ENCODE data around the gene KRTAP9-2. TPM values are rescaled to one million over a fixed set of nuclear protein-coding genes. Genes with fewer than 3 reads are reported as not detected.
"Not testable (repeated sequence)": the region's sequence is repeated elsewhere in the genome, so short reads cannot be mapped to it uniquely, and the experiment has no call there.

The KRTAP9-2 gene, protein sequence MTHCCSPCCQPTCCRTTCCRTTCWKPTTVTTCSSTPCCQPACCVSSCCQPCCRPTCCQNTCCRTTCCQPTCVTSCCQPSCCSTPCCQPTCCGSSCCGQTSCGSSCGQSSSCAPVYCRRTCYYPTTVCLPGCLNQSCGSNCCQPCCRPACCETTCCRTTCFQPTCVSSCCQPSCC
- polyA plus RNA-seq (2011; rRNA removed): not detected in 2 replicates
- polyA minus RNA-seq (2011; rRNA and poly(A)+ RNA removed): not detected in 2 replicates

- DNase-seq (ENCODE audit: low read depth); H3K4me3 ChIP-seq (ENCODE audit: low read depth, low read length); H3K27me3 ChIP-seq (ENCODE audit: control insufficient read depth, insufficient read depth, low read length); H3K36me3 ChIP-seq (ENCODE audit: control insufficient read depth, insufficient read depth, low read length); POLR2A ChIA-PET: not testable (repeated sequence)
- CTCF ChIA-PET: interaction anchor here (0.7 kb wide), 1 partner anchor 304 kb away, joined by 3 read pairs; no protein-coding TSS in a partner anchor
These were observed at the start of gene KRTAP9-2 for GRCh38 chr17:41226598-41227095. TSS of gene KRTAP9-2 (plus strand) at chr17:41226648. CDS start at chr17:41226655, 7 bp downstream.

GRCh38 chr17:41176744-41177387 is 49.6 kb upstream of the KRTAP9-2 start:
- H3K36me3 ChIP-seq (ENCODE audit: control insufficient read depth, insufficient read depth, low read length): no peaks in the 10 kb centered on the region
- no peaks in the 10 kb centered on the region for H3K27me3 ChIP-seq (ENCODE audit: control insufficient read depth, insufficient read depth, low read length)
- DNase-seq (ENCODE audit: low read depth): no peak
- H3K4me3 ChIP-seq (ENCODE audit: low read depth, low read length): no peak overlapping the region
- POLR2A ChIA-PET: no interaction called here
- CTCF ChIA-PET: no interaction called here
- TF ChIP-seq, protein P1, sequence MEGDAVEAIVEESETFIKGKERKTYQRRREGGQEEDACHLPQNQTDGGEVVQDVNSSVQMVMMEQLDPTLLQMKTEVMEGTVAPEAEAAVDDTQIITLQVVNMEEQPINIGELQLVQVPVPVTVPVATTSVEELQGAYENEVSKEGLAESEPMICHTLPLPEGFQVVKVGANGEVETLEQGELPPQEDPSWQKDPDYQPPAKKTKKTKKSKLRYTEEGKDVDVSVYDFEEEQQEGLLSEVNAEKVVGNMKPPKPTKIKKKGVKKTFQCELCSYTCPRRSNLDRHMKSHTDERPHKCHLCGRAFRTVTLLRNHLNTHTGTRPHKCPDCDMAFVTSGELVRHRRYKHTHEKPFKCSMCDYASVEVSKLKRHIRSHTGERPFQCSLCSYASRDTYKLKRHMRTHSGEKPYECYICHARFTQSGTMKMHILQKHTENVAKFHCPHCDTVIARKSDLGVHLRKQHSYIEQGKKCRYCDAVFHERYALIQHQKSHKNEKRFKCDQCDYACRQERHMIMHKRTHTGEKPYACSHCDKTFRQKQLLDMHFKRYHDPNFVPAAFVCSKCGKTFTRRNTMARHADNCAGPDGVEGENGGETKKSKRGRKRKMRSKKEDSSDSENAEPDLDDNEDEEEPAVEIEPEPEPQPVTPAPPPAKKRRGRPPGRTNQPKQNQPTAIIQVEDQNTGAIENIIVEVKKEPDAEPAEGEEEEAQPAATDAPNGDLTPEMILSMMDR (IDR thresholded peaks at IDR 0.05; ENCODE audit: insufficient read depth, low read depth, low read length): no peak

DNA sequence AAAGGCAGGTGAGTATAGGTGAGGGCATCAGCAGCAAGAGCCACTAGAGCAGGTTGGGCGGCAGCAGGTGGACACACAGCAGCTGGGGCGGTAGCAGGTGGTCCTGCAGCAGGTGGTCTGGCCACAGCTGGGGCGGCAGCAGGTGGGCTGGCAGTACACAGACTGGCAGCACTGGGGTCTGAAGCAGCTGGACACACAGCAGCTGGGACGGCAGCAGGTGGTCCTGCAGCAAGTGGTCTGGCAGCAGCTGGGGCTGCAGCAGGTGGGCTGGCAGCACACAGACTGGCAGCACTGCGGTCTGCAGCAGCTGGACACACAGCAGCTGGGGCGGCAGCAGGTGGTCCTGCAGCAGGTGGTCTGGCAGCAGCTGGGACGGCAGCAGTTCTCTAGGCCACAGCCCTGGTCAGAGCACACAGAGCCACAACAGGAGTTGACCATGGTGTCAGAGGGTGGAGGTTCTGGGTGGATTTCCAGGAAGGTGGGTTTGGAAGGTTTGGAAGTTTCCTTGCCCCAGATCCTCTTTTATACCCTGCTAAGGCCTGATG is 48.6 kb upstream of the KRTAP9-2 start, which contains the start of gene KRTAP4-2:
TSS of gene KRTAP4-2 (minus strand) at position 495 of the 545 bp plus-strand sequence. CDS start at position 438, 57 bp downstream.
- ChIA-PET POLR2A (no interaction called here), CTCF (no interaction called here)
- no peak within 1 kb of the TSS for H3K4me3 ChIP-seq (ENCODE audit: low read depth, low read length)
- no peak for DNase-seq (ENCODE audit: low read depth)
- TF ChIP-seq, protein P1 (IDR thresholded peaks at IDR 0.05; ENCODE audit: insufficient read depth, low read depth, low read length): no peak
- no peaks in the 10 kb centered on the region for H3K36me3 ChIP-seq (ENCODE audit: control insufficient read depth, insufficient read depth, low read length)
- H3K27me3 ChIP-seq (ENCODE audit: control insufficient read depth, insufficient read depth, low read length): no peaks in the 10 kb centered on the region

GRCh38 chr17:41178341-41178740 is 48.1 kb upstream of the KRTAP9-2 start:
- Histone ChIP-seq H3K36me3 (ENCODE audit: control insufficient read depth, insufficient read depth, low read length) (no peaks in the 10 kb centered on the region), H3K4me3 (ENCODE audit: low read depth, low read length) (no peak overlapping the region), H3K27me3 (ENCODE audit: control insufficient read depth, insufficient read depth, low read length) (no peaks in the 10 kb centered on the region)
- TF ChIP-seq, protein P1 (IDR thresholded peaks at IDR 0.05; ENCODE audit: insufficient read depth, low read depth, low read length): no peak
- DNase-seq (ENCODE audit: low read depth): no peak
- ChIA-PET POLR2A (no interaction called here), CTCF (no interaction called here)

- H3K36me3 ChIP-seq (ENCODE audit: control insufficient read depth, insufficient read depth, low read length): no peaks in the 10 kb centered on the region
- H3K27me3 ChIP-seq (ENCODE audit: control insufficient read depth, insufficient read depth, low read length): no peaks in the 10 kb centered on the region
- TF ChIP-seq, protein P1 (IDR thresholded peaks at IDR 0.05; ENCODE audit: insufficient read depth, low read depth, low read length): no peak
- DNase-seq (ENCODE audit: low read depth): no peak
- H3K4me3 ChIP-seq (ENCODE audit: low read depth, low read length): no peak overlapping the region
- ChIA-PET POLR2A (no interaction called here), CTCF (no interaction called here)
These were observed 47.4 kb upstream of the KRTAP9-2 start for GRCh38 chr17:41178843-41179616.
